ENCODE measurements around the gene CNKSR2.

DNA sequence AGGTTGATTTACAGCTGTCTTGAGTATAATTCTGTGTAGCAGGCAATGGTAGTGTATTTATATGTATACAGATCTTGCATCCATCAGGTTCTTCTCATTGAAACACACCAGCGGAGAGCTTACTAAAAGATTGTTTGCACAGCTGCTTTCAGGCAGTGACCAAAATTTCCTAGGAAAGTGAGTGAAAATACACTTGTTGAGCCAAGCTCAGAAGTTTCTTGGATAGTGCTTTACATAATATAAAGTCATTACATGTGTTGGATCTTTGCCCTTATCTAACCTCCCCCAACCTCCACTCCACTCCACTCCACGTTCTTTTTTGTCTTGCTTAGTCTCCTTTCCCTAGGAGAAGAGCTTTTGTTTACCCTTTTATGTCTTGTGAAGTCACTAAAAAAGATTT is 34.1 kb downstream of the CNKSR2 start:
- TF ChIP-seq POLR2A (IDR thresholded peaks at IDR 0.05) = no peak
- TF ChIP-seq, protein P1, sequence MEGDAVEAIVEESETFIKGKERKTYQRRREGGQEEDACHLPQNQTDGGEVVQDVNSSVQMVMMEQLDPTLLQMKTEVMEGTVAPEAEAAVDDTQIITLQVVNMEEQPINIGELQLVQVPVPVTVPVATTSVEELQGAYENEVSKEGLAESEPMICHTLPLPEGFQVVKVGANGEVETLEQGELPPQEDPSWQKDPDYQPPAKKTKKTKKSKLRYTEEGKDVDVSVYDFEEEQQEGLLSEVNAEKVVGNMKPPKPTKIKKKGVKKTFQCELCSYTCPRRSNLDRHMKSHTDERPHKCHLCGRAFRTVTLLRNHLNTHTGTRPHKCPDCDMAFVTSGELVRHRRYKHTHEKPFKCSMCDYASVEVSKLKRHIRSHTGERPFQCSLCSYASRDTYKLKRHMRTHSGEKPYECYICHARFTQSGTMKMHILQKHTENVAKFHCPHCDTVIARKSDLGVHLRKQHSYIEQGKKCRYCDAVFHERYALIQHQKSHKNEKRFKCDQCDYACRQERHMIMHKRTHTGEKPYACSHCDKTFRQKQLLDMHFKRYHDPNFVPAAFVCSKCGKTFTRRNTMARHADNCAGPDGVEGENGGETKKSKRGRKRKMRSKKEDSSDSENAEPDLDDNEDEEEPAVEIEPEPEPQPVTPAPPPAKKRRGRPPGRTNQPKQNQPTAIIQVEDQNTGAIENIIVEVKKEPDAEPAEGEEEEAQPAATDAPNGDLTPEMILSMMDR (IDR thresholded peaks at IDR 0.05) = no peak

All from lower leg skin (tissue), 3 donors.